ENCODE data around the gene RPE65. TPM values are rescaled to one million over a fixed set of nuclear protein-coding genes. Genes with fewer than 3 reads are reported as not detected.
"Not testable (repeated sequence)": the region's sequence is repeated elsewhere in the genome, so short reads cannot be mapped to it uniquely, and the experiment has no call there.

The RPE65 gene
- total RNA-seq, 2 experiments from 2014 or later: not detected

- H3K4me1 Mint-ChIP-seq (ENCODE audit: low read depth): no peaks in the 10 kb centered on the region
- no peaks in the 10 kb centered on the region for H3K9me3 Mint-ChIP-seq (ENCODE audit: insufficient read depth)
- peaks cover 55% of the 10 kb centered on the region for H3K36me3 Mint-ChIP-seq (ENCODE audit: low read depth)
- H3K27ac Mint-ChIP-seq: no peak overlapping the region
- CTCF ChIA-PET: no interaction called here
- no peak overlapping the region for H3K4me3 Mint-ChIP-seq
- POLR2A ChIA-PET: no interaction called here
- H3K27me3 Mint-ChIP-seq (ENCODE audit: low read depth): no peaks in the 10 kb centered on the region
- DNase-seq: no peak
- no peak for ATAC-seq
Measured at GRCh38 chr1:68479501-68479900, 29.7 kb upstream of the RPE65 start.

- Mint-ChIP-seq H3K4me1 (ENCODE audit: low read depth) (no peaks in the 10 kb centered on the region), H3K4me3 (no peak overlapping the region), H3K36me3 (ENCODE audit: low read depth) (peaks cover 54% of the 10 kb centered on the region), H3K27me3 (ENCODE audit: low read depth) (no peaks in the 10 kb centered on the region), H3K9me3 (ENCODE audit: insufficient read depth) (no peaks in the 10 kb centered on the region), H3K27ac (no peak overlapping the region)
- no peak for ATAC-seq
- POLR2A ChIA-PET: no interaction called here
- CTCF ChIA-PET: interaction anchor here (1.0 kb wide), 1 partner anchor 358 kb away, joined by 4 read pairs; no protein-coding TSS in a partner anchor
- DNase-seq: no peak
Measured at GRCh38 chr1:68478662-68479061, 28.9 kb upstream of the RPE65 start.

- H3K9me3 Mint-ChIP-seq (ENCODE audit: insufficient read depth); CTCF ChIA-PET; H3K27ac Mint-ChIP-seq; H3K4me3 Mint-ChIP-seq; H3K27me3 Mint-ChIP-seq (ENCODE audit: low read depth); DNase-seq; POLR2A ChIA-PET; H3K4me1 Mint-ChIP-seq (ENCODE audit: low read depth); ATAC-seq: not testable (repeated sequence)
- peaks cover 38% of the 10 kb centered on the region for H3K36me3 Mint-ChIP-seq (ENCODE audit: low read depth)
Measured at GRCh38 chr1:68476626-68477025, 26.9 kb upstream of the RPE65 start.

GRCh38 chr1:68473060-68473459 lies 23.3 kb upstream of the RPE65 start:
- H3K36me3 Mint-ChIP-seq (ENCODE audit: low read depth): peaks cover 18% of the 10 kb centered on the region
- DNase-seq: no peak
- ATAC-seq: no peak
- H3K4me3 Mint-ChIP-seq: no peak overlapping the region
- CTCF ChIA-PET: no interaction called here
- no peaks in the 10 kb centered on the region for H3K27me3 Mint-ChIP-seq (ENCODE audit: low read depth)
- H3K9me3 Mint-ChIP-seq (ENCODE audit: insufficient read depth): no peaks in the 10 kb centered on the region
- H3K27ac Mint-ChIP-seq: no peak overlapping the region
- H3K4me1 Mint-ChIP-seq (ENCODE audit: low read depth): no peaks in the 10 kb centered on the region
- POLR2A ChIA-PET: no interaction called here

GRCh38 chr1:68470388-68470970 lies 20.7 kb upstream of the RPE65 start:
- no peak overlapping the region for H3K4me3 Mint-ChIP-seq
- CTCF ChIA-PET: interaction anchor here (0.7 to 1.2 kb wide), 2 partner anchors 9 to 25 kb away, joined by 3 read pairs; no protein-coding TSS in a partner anchor
- no peaks in the 10 kb centered on the region for H3K27me3 Mint-ChIP-seq (ENCODE audit: low read depth)
- no peaks in the 10 kb centered on the region for H3K9me3 Mint-ChIP-seq (ENCODE audit: insufficient read depth)
- peaks cover 7% of the 10 kb centered on the region for H3K36me3 Mint-ChIP-seq (ENCODE audit: low read depth)
- ATAC-seq (no peak), DNase-seq (no peak)
- no peak overlapping the region for H3K27ac Mint-ChIP-seq
- no peaks in the 10 kb centered on the region for H3K4me1 Mint-ChIP-seq (ENCODE audit: low read depth)
- POLR2A ChIA-PET: interaction anchor here (0.6 kb wide), 1 partner anchor 489 kb away, joined by 3 read pairs; no protein-coding TSS in a partner anchor

GRCh38 chr1:68464891-68465290 lies 15.1 kb upstream of the RPE65 start:
- Mint-ChIP-seq H3K27me3 (ENCODE audit: low read depth) (peaks cover 2% of the 10 kb centered on the region), H3K4me3 (no peak overlapping the region), H3K27ac (no peak overlapping the region), H3K4me1 (ENCODE audit: low read depth) (no peaks in the 10 kb centered on the region), H3K36me3 (ENCODE audit: low read depth) (no peaks in the 10 kb centered on the region), H3K9me3 (ENCODE audit: insufficient read depth) (no peaks in the 10 kb centered on the region)
- ATAC-seq: no peak
- DNase-seq: no peak
- ChIA-PET POLR2A (no interaction called here), CTCF (no interaction called here)

GRCh38 chr1:68460935-68461334 lies 11.2 kb upstream of the RPE65 start:
- H3K4me3 Mint-ChIP-seq: no peak overlapping the region

GRCh38 chr1:68459796-68460195 lies 10.0 kb upstream of the RPE65 start:
- CTCF ChIA-PET: no interaction called here
- no peaks in the 10 kb centered on the region for H3K9me3 Mint-ChIP-seq (ENCODE audit: insufficient read depth)
- no peaks in the 10 kb centered on the region for H3K4me1 Mint-ChIP-seq (ENCODE audit: low read depth)
- DNase-seq (no peak), ATAC-seq (no peak)
- peaks cover 2% of the 10 kb centered on the region for H3K27me3 Mint-ChIP-seq (ENCODE audit: low read depth)
- POLR2A ChIA-PET: no interaction called here
- H3K27ac Mint-ChIP-seq: no peak overlapping the region
- no peaks in the 10 kb centered on the region for H3K36me3 Mint-ChIP-seq (ENCODE audit: low read depth)
- H3K4me3 Mint-ChIP-seq: no peak overlapping the region

More at GRCh38 chr1:68460935-68461334, 11.2 kb upstream of the RPE65 start:
- no peaks in the 10 kb centered on the region for H3K36me3 Mint-ChIP-seq (ENCODE audit: low read depth)
- CTCF ChIA-PET: interaction anchor here (1.4 kb wide), 1 partner anchor 9 kb away, joined by 3 read pairs; no protein-coding TSS in a partner anchor
- no peak for DNase-seq
- ATAC-seq: no peak
- POLR2A ChIA-PET: no interaction called here
- no peaks in the 10 kb centered on the region for H3K4me1 Mint-ChIP-seq (ENCODE audit: low read depth)
- no peaks in the 10 kb centered on the region for H3K9me3 Mint-ChIP-seq (ENCODE audit: insufficient read depth)
- peaks cover 4% of the 10 kb centered on the region for H3K27me3 Mint-ChIP-seq (ENCODE audit: low read depth)
- no peak overlapping the region for H3K27ac Mint-ChIP-seq

GRCh38 chr1:68459091-68459490 lies 9.3 kb upstream of the RPE65 start:
- Mint-ChIP-seq H3K9me3 (ENCODE audit: insufficient read depth) (no peaks in the 10 kb centered on the region), H3K36me3 (ENCODE audit: low read depth) (no peaks in the 10 kb centered on the region), H3K27ac (no peak overlapping the region), H3K4me1 (ENCODE audit: low read depth) (no peaks in the 10 kb centered on the region), H3K4me3 (no peak overlapping the region), H3K27me3 (ENCODE audit: low read depth) (peaks cover 2% of the 10 kb centered on the region)
- ATAC-seq: no peak
- CTCF ChIA-PET: no interaction called here
- POLR2A ChIA-PET: no interaction called here
- no peak for DNase-seq

GRCh38 chr1:68456202-68456601 lies 6.4 kb upstream of the RPE65 start:
- H3K27ac Mint-ChIP-seq: no peak overlapping the region
- DNase-seq: no peak
- ChIA-PET CTCF (no interaction called here), POLR2A (interaction anchor here (0.6 kb wide), 1 partner anchor 29 kb away, joined by 3 read pairs; no protein-coding TSS in a partner anchor)
- no peaks in the 10 kb centered on the region for H3K4me1 Mint-ChIP-seq (ENCODE audit: low read depth)
- H3K9me3 Mint-ChIP-seq (ENCODE audit: insufficient read depth): no peaks in the 10 kb centered on the region
- no peak for ATAC-seq
- no peaks in the 10 kb centered on the region for H3K36me3 Mint-ChIP-seq (ENCODE audit: low read depth)
- H3K4me3 Mint-ChIP-seq: no peak overlapping the region
- peaks cover 2% of the 10 kb centered on the region for H3K27me3 Mint-ChIP-seq (ENCODE audit: low read depth)

- no peak overlapping the region for H3K4me3 Mint-ChIP-seq
- ChIA-PET CTCF (interaction anchor here (1.7 kb wide), 1 partner anchor 11 kb away, joined by 5 read pairs; no protein-coding TSS in a partner anchor), POLR2A (no interaction called here)
- ATAC-seq (no peak), DNase-seq (no peak)
- no peaks in the 10 kb centered on the region for H3K4me1 Mint-ChIP-seq (ENCODE audit: low read depth)
- no peaks in the 10 kb centered on the region for H3K36me3 Mint-ChIP-seq (ENCODE audit: low read depth)
- H3K27ac Mint-ChIP-seq: no peak overlapping the region
- H3K9me3 Mint-ChIP-seq (ENCODE audit: insufficient read depth): no peaks in the 10 kb centered on the region
- peaks cover 2% of the 10 kb centered on the region for H3K27me3 Mint-ChIP-seq (ENCODE audit: low read depth)
Measured at GRCh38 chr1:68454534-68454933, 4.8 kb upstream of the RPE65 start.

GRCh38 chr1:68453060-68453670 lies 3.4 kb upstream of the RPE65 start:
- Mint-ChIP-seq H3K27me3 (ENCODE audit: low read depth) (peaks cover 1% of the 10 kb centered on the region), H3K36me3 (ENCODE audit: low read depth) (no peaks in the 10 kb centered on the region), H3K4me3 (no peak overlapping the region), H3K27ac (no peak overlapping the region), H3K4me1 (ENCODE audit: low read depth) (no peaks in the 10 kb centered on the region), H3K9me3 (ENCODE audit: insufficient read depth) (no peaks in the 10 kb centered on the region)
- ATAC-seq (no peak), DNase-seq (no peak)
- ChIA-PET CTCF (interaction anchor here (1.7 kb wide), 1 partner anchor 9 kb away, joined by 5 read pairs; no protein-coding TSS in a partner anchor), POLR2A (no interaction called here)
